Mesenteric fat pad (tissue), 1 donor: ENCODE measurements around the gene KLF3. TPM values are rescaled to one million over a fixed set of nuclear protein-coding genes. Genes with fewer than 3 reads are reported as not detected.

ENCODE experiments used
- DNase-seq: peaks from one replicate; pipeline ENCODE4 v3.0.0-alpha.2; 2020; ENCODE audit warnings: low spot score
- total RNA-seq: library from RNA; stranded (reverse); fragmentation: NEBNext Ultra II Directional; extraction: Animal tissue kit (Norgen Biotek cat#: 25700); gene quantifications from one replicate; pipeline ENCODE4 v1.2.1, GENCODE V29; 2021
- donor health status: DM: yes; HTN: yes; CAD: no.

KLF3 gene
- total RNA-seq, 1 donor from 2014 or later = 41.9 TPM

DNA sequence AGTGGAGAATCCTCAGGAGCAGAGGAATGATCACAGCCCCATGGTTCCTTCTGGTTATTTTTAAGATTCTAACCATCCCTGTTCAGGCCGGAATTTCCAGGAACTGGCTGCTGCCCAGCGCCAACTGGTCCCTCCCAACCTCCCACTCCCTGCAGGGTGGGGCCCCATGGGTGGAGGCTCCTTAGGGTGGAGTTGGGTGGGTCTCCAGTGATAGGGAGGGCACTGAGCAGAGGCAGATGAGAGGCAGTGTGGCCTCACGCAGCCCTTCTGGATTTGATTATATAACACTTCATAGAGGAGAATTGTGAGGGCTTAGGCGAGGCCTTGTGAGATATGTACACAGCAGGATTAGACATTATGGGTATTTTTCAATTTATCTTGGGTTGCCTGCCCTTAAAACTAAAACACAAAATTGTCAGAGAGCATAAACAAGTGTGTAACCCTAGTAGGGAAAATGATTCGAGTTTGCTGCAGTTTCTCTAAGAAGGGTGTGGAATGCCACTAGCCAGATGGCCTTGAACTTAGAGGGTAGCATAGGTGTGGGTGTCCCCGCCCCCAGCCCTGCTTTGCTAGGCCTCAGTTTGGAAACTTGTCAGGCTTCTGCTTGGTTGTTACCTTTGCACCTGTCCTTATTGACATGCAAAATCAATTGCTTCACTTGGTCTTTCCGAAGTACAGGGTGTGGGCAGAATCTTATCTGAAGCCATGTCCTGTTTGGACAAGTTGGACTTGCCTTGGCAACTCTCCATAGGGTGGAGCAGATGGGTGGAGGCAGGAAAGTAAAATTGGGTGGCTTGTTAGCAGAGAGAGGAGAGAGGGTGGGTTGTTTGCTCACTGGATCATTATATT, 9.4 kb downstream of the KLF3 start:
- no peak for DNase-seq

DNA sequence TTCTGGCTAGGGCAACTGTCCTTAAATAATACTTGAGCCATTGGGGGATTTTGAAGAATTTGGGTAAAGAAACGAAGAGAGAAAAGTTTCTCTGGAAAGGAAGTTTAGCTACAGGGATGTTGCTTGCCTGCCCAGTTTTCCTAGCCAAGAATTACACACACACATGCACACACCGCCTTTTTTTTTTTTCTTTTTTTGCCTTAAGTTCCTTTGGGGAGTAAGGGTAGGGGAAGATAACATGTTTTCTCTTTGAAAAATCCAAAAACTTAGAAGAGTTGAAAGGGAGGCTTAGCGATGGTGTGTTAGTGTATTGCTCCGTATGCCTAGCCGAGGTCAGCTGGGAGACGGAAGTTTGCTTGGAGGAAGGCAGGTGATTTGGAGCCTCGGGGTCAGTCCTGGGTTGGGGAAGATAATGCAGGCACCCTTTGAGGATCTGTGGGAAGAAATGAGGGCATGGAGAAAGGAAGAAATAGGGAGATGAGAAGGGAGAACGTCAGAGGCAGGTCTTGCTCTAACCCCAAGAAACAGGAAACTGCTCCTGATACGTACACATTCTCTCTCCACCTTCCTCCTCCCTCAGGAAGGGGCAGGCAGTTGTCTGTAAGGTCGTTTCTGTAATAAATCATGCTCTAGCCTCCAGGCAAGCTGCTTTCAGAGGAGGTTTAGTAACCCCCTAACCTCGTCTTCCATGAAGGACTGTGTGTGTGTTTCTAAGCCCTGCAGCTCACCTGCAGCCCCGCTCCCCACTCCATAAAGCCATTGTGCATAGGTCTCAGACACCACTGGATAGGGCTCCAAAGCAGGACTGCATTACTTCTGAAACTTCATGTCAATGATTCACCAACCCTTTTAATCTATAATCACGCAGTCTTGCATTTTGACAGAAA, 10.5 kb downstream of the KLF3 start:
- DNase-seq = no peak

DNA sequence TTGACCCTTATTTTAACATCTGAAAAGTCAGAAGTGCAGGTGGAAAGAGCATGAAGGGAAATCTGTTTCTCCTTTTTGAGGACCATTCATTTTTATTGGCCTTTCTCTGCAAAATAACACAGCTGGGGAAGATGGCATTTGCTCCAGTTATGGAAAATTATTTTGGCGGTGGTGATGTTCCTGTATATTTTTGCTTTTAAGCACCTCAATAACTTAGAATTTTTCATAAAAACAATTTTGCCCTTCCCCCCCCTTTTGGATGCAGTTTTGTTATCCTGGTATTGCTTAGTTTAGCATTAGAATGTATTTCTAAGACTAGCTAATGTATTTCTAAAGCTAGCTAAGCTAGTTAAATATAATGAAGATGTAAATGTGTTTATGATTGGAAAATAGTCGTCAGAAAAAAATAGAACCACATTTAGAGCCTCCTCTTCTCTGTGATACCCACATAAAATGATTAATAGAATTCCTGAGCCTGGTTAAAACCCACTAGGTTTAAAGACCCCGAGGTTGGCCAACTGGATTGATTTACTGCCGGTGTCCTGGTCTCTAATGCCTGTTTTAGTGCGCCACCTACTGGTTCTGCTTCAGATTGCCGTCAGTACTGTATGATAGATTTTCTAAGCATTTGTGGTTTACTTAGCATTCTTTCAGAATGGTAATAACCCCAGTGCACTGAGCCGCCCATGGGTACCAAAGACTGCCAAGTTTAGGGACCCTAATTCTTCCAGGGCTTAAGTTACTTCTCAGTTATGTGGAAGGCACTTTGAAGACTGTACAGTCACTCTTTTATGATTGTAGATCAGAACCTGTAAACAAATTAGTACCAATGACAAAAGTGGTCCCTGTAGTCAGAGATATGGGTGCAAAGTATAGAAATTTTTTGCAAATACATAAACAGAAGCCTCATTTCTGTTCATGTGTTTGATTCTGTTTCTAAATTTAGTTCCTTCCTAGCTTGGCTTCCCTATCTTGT, 11.4 kb downstream of the KLF3 start:
- DNase-seq = no peak

DNA sequence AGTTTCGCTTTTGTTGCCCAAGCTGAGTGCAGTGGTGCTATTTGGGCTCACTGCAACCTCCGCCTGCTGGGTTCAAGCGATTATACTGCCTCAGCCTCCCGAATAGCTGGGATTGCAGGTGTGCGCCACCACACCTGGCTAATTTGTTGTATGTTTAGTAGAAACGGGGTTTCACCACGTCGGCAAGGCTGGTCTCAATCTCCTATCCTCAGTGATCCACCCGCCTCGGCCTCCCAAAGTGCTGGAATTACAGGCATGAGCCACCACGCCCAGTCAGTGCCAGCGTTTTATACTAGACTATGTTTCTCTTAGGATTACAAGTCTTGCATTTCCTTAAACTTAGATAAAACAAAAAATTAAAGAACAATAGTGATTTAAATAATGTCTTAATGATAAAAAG, 13.0 kb downstream of the KLF3 start:
- no peak for DNase-seq

DNA sequence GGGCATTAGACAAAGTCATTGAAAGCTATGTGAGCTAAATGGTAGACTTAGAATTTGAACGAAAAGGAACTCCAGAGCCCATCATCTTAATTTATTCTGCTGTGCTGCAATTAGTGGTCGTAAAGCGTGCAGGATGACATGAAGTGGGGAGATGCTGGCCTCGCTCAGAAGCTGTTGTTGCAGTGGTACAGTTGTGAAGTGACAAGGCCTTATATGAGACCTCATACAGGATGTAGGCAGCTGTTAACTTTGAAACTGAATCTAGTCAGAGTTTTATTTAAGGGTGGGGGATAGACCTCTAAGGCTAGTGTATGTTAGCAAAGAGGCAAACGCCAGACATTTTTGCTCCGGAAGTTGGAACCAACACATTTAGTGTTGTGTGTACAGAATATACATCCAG, 13.4 kb downstream of the KLF3 start:
- DNase-seq = no peak

DNA sequence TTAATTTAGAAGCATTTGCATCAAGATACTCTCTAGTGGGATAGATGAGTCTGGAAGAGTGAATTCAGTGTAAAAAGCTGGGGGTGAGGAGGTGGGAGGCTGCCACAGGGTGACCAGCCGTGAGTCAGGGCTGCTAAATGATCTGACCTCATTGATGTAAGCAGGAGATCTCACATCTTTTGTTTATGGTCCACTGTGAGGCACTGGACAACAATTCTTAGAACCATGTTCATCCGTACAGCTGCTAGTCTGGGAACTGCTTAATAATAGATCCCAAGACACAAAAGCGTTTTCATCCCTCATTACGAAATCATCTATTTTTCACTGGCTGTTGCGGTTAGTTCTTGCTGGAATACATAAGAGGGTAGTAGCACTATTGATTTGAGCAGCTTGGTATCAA, 14.1 kb downstream of the KLF3 start:
- no peak for DNase-seq

DNA sequence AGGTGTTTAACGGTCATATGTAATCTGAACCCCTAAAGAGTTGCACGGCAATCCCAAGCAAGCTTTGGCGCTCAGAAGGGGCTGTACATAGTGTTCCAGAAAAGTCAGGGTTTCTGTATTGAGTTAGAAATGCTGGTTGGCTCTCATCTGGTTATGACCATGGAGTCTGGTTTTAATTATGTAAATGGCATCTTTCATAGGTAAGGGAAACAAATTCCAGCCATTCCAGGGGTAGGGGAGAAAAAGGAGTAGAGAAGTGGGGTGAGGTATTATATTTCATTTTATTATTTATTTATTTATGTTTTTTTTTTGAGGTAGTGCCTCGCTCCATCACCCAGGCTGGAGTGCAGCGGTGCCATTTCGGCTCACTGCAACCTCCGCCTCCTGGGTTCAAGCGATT, 15.9 kb downstream of the KLF3 start:
- DNase-seq = no peak

DNA sequence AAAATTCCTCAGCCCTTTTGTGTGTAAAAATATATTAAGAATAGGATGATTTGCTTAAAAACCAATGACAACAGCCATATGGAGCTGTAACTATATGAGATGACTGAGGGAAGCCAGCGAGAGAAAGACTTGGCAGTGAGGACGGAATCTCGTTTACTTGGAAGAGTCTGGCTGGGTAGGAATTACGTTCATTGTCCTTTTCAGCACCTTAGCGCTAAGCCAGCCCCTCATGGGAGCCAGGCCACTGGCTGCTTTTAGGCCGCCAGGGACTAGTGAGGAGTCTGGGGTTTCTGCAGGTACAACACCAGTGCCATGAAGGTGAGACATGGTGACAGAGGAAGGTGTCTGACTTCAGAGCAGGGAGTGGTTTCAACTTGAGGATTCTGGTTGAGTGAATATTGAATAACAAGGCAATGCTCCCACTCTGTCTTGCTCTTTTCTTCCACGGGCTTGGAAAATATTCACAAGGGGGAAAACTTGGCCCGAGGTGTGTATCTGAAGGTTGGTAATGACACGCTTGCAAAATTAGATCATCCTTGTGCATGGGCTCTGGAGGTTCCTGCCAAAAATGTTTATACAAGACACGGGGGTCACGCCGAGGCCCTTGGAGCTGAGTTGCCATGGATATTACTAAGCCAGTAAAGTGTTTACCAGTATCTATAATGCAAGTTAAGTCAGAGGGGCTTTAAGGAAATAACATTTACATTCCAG, 17.4 kb downstream of the KLF3 start:
- no peak for DNase-seq

DNA sequence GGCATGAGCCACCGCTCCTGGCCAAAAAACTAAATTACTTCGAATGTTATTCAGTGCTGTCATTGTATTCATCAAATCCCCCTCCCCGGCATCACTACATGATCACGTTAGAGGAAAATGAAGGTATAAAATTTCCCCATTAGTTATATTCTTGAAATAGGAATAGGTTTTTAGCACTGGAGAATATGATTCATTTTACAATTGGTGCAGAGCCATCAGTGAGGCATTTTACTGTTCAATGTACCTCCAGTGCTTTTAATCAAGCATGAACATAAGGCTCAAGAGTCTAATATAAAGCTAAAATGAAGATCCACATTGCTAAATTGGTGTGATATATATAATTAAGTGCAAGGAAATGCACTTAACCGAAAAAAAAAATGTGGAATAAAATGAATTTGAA, 18.3 kb downstream of the KLF3 start:
- DNase-seq = no peak

DNA sequence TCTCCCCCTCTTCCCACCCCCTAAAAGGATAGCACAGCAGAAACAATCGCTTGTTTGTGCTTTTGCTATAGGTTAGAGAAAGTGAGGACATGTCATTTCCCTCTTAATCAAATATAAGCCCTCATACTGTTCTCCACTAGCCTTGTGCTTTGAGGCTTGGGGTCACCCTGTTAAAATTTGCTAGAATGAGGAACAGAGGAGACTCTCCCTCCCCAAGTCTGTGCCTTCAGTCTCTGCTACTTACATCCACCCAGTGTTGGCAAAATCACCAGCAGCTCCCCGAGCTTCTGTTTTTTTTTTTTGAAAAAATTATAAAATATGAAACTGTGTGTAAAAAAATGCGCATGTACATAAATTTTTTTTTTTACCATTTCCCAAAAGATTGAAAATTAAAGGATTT, 19.3 kb downstream of the KLF3 start:
- no peak for DNase-seq

DNA sequence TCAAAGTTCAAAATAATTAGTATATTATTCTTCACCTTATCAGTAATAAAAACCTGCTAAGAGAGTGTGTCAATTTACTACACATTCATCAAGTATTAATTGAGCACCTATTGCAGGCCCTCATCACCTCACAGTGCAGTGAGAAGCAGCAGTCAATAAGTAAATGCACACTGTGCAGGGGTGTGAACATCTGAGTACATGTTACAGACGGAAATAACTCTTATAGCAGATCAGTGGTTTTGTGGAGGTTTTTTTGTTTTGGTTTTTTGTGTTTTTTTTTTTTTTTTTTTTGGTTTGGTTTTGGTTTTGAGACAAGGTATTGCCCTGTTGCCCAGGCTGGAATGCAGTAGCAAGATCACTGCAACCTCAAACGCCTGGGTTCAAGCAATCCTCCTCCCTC, 20.3 kb downstream of the KLF3 start:
- DNase-seq = no peak

DNA sequence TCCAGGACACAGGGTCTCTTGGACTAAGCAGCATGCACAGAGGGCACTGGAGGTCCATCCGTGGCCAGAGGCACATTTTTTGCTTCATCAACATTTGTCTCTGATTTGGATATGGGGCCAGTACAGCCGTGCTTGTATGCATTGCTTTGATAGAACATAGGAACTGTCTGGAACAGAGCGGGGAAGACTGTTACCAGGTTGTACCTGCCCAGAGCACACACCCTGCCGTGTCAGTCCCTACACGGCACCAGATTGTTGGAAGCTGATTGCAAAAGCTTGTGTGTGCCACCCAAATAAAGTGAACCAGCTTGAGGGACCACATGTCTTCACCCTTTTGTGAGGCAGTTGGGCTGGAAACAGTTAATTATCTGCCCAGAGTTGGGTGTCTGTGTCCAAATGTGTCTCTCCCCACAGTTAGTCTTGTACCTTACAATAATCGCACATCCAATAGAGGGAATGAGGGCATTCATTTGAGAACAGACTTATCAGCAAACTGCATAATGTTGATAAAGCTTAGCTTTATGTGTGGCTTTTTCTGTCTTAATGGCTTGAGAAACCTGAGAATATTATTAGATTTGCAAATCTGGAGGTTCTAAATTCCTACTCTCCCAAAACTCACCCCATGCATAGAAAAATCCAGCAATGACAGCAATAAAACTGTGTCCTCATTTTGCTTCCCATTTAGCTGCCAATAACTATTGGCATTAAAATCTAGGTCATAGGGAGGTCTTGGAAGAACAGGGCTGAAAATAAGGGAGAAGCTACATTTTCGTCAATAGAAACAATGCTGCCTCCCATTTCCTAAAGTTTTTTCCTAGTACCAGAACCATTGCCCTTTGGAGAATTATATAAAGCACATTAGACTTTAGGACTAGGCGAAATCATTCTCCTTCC, 21.2 kb downstream of the KLF3 start:
- no peak for DNase-seq

DNA sequence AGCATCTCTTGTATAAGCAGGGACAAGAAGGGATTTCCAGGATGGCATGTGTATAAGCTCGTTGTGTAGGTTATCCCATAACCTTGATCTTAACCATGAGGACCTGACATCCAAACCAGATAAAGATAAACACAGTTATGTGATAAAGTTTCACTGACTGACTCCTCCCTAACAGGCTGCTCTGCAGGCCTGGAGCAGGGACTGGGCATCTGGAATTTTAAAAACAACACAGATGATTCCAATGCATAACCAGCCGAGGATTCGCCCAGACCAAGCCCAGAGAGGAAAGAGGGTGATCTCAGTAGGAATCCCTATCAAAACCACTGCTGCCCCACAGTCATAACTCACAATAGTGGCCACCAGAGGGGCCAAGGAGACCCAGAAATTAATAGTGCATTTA, 22.7 kb downstream of the KLF3 start:
- DNase-seq = no peak

DNA sequence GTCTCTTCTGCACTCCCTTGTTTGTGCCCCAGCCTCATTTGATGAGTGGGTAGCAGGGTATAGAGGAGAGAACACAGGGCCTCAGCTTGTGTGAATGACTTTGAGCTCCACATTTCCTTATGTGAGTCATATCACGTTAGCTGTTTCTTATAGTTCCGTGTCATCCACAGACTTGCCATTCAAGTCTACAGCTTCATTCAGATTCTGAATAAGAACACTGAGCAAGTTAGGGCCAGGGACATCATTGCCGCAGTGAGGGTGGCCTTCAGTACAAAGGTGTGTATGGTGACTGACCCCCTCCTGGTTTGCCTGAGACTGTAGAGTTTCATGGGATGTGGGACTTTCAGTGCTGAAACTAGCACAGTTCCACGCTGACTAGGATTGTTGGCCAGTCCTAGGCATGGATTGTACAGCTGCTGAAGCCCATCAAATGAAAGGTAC, 23.6 kb downstream of the KLF3 start:
- no peak for DNase-seq

DNA sequence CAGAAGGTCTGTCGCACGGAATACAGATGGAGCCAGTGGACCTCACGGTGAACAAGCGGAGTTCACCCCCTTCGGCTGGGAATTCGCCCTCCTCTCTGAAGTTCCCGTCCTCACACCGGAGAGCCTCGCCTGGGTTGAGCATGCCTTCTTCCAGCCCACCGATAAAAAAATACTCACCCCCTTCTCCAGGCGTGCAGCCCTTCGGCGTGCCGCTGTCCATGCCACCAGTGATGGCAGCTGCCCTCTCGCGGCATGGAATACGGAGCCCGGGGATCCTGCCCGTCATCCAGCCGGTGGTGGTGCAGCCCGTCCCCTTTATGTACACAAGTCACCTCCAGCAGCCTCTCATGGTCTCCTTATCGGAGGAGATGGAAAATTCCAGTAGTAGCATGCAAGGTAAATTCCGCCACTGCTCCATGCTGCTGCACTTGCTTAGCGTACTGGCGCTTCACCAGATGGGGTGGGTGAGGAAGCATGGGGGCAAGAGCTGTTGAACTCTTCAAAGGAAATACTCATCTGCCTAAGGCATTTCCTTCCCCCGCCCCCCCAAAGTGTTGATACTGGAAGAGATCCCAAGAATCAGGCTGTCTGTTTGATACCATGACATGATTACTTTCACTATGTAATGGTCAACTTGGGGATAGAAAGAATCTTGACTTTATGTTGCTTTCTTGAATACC, 24.8 kb downstream of the KLF3 start:
- no peak for DNase-seq

DNA sequence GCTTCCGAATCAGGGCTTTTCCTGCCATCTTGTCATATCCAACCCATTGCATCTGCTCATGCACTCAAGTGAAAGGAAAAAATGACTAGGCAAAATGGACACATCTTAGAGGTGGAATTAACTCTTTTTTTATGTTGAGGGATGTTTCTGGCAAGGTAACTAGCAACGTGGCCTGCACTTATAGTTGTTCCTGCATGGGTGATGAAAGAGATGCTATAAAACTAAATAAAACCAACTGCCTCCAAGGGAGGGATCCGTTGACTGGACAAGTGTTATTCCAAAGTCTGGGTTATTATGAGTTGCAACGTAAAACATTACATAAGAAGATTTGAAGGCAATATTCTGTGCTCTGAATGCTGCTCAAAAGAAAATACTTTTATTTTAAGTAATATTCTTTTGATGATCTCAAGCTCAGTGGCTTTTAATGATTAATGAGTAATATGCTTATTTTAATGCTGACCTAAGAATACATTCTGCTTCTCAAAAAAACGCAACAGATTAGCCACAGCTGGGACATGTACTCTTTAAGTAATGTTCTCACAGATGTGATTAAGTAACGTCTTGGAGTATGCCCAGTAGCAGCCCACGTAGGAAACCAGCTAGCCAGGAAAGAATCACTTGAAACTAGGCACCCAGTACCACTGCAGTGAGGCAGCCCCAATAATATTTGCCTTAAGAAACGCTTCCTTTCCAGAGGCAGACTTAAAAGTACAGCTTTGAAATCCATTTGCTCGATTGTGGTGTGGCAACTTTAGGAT, 27.4 kb downstream of the KLF3 start:
- no peak for DNase-seq

DNA sequence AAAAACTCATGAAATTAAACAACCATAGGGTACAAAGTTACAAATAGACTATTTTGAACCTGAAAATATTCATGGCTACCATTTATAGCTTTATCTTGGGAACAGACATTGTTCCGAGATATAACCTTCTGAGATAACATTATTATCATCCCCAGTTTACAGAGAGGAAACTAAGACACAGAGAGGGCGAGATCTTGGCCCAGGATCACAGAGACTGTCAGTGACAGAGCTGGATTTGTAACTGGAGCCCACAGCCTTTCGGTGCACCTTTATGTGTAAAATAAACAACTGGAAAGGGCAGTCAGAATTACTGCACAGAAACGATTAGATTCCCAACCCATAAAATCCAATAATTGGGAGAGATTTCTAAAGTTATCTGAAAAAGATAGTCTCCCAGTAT, 28.4 kb downstream of the KLF3 start:
- no peak for DNase-seq

DNA sequence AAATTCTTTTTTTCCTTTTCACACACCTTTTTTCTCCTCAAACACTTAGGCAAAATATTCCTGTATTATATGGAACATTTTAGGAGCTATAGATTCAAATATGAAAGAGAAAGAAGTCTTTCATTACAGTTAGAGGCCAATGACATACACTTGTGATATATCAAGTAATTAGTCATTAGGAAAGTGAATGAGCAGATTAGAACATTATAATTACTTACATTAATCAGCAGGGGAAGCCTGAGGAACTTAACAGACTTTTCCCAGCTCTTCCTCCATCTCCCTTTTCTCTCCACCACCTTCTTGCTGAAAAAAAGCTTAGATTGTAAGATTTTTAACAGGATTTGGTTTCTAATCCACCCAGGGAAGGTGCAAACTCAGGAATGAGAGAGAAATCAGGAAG, 29.6 kb downstream of the KLF3 start:
- no peak for DNase-seq
